Adipocyte (in vitro differentiated cells): Measurements from ENCODE around the gene RNU1-4.
"Not testable (repeated sequence)": the region's sequence is repeated elsewhere in the genome, so short reads cannot be mapped to it uniquely, and the experiment has no call there.

Experiments
- DNase-seq: peaks from one replicate; pipeline ENCODE4 v3.0.0-alpha.2; 2015; ENCODE audit warnings: low read depth
- H3K27me3 ChIP-seq: replicated peaks from 2 replicates; pipeline ENCODE4 v1.7.0; 2013; ENCODE audit warnings: mild to moderate bottlenecking, low read length, moderate library complexity; ENCODE audit not compliant: control insufficient read depth, insufficient read depth
- H3K36me3 ChIP-seq: 2 replicates; pipeline ENCODE4 v1.7.0; 2013; ENCODE audit warnings: low read length, mild to moderate bottlenecking, moderate library complexity; ENCODE audit not compliant: control insufficient read depth, insufficient read depth, severe bottlenecking
- H3K4me1 ChIP-seq: 2 replicates; pipeline ENCODE4 v1.7.0; 2013; ENCODE audit warnings: mild to moderate bottlenecking, low read length, moderate library complexity; ENCODE audit not compliant: control insufficient read depth, insufficient read depth
- H3K4me3 ChIP-seq: 2 replicates; pipeline ENCODE4 v1.7.0; 2013; ENCODE audit warnings: mild to moderate bottlenecking, low read length, moderate library complexity
- H3K9ac ChIP-seq: 2 replicates; pipeline ENCODE4 v1.7.0; 2013; ENCODE audit warnings: mild to moderate bottlenecking, low read length, moderate library complexity
- H3K9me3 ChIP-seq: 2 replicates; pipeline ENCODE4 v1.7.0; 2013; ENCODE audit warnings: mild to moderate bottlenecking, low read length, moderate library complexity; ENCODE audit not compliant: control insufficient read depth

The RNU1-4 gene

GRCh38 chr1:16701189-16701588 is 39.1 kb upstream of the RNU1-4 start:
- not testable (repeated sequence) for H3K36me3 ChIP-seq, H3K4me1 ChIP-seq, H3K4me3 ChIP-seq, DNase-seq, H3K9me3 ChIP-seq, H3K27me3 ChIP-seq, H3K9ac ChIP-seq

GRCh38 chr1:16702280-16702679 is 38.0 kb upstream of the RNU1-4 start:
- not testable (repeated sequence) for H3K9me3 ChIP-seq, DNase-seq, H3K4me1 ChIP-seq, H3K4me3 ChIP-seq, H3K36me3 ChIP-seq, H3K27me3 ChIP-seq, H3K9ac ChIP-seq

- H3K36me3 ChIP-seq, result not testable (repeated sequence)
Observed at GRCh38 chr1:16703141-16703540, 37.2 kb upstream of the RNU1-4 start.

GRCh38 chr1:16703602-16704001 is 36.7 kb upstream of the RNU1-4 start:
- not testable (repeated sequence) for H3K4me1 ChIP-seq, H3K36me3 ChIP-seq, H3K27me3 ChIP-seq, H3K9ac ChIP-seq, DNase-seq, H3K9me3 ChIP-seq, H3K4me3 ChIP-seq

More at GRCh38 chr1:16703141-16703540, 37.2 kb upstream of the RNU1-4 start:
- H3K4me1 ChIP-seq, H3K9ac ChIP-seq, DNase-seq, H3K9me3 ChIP-seq, H3K4me3 ChIP-seq, H3K27me3 ChIP-seq: not testable (repeated sequence)

- H3K36me3 ChIP-seq, H3K4me3 ChIP-seq, H3K4me1 ChIP-seq, H3K9ac ChIP-seq, H3K27me3 ChIP-seq, H3K9me3 ChIP-seq, DNase-seq: not testable (repeated sequence)
Observed at GRCh38 chr1:16704076-16704475, 36.2 kb upstream of the RNU1-4 start.

GRCh38 chr1:16704502-16705100 is 35.7 kb upstream of the RNU1-4 start:
- not testable (repeated sequence) for H3K9ac ChIP-seq, H3K4me1 ChIP-seq, H3K9me3 ChIP-seq, H3K4me3 ChIP-seq, H3K36me3 ChIP-seq, DNase-seq, H3K27me3 ChIP-seq

GRCh38 chr1:16706302-16706701 is 34.0 kb upstream of the RNU1-4 start:
- not testable (repeated sequence) for H3K4me3 ChIP-seq, DNase-seq, H3K27me3 ChIP-seq, H3K9ac ChIP-seq, H3K36me3 ChIP-seq, H3K9me3 ChIP-seq, H3K4me1 ChIP-seq

- not testable (repeated sequence) for H3K36me3 ChIP-seq, H3K4me3 ChIP-seq, H3K9ac ChIP-seq, H3K4me1 ChIP-seq, H3K27me3 ChIP-seq, DNase-seq, H3K9me3 ChIP-seq
Observed at GRCh38 chr1:16707130-16708093, 32.9 kb upstream of the RNU1-4 start.

- DNase-seq, H3K27me3 ChIP-seq, H3K9ac ChIP-seq, H3K9me3 ChIP-seq, H3K4me3 ChIP-seq, H3K36me3 ChIP-seq, H3K4me1 ChIP-seq: not testable (repeated sequence)
Observed at GRCh38 chr1:16708704-16709103, 31.6 kb upstream of the RNU1-4 start.

GRCh38 chr1:16709659-16710087 is 30.6 kb upstream of the RNU1-4 start:
- DNase-seq, result not testable (repeated sequence)

GRCh38 chr1:16710618-16711017 is 29.7 kb upstream of the RNU1-4 start:
- H3K4me3 ChIP-seq, H3K9ac ChIP-seq, H3K27me3 ChIP-seq, DNase-seq, H3K36me3 ChIP-seq, H3K9me3 ChIP-seq, H3K4me1 ChIP-seq: not testable (repeated sequence)

More at GRCh38 chr1:16709659-16710087, 30.6 kb upstream of the RNU1-4 start:
- H3K36me3 ChIP-seq, H3K27me3 ChIP-seq, H3K9me3 ChIP-seq, H3K4me1 ChIP-seq, H3K4me3 ChIP-seq, H3K9ac ChIP-seq: not testable (repeated sequence)
